ENCODE data around the gene CHRNA1.

- TF ChIP-seq RAD21 (conservative IDR thresholded peaks at IDR 0.05) = no peak
- no peak for TF ChIP-seq EP300 (conservative IDR thresholded peaks at IDR 0.05; ENCODE audit: poor library complexity, severe bottlenecking)
- no peak for TF ChIP-seq CTCF (IDR thresholded peaks at IDR 0.05; ENCODE audit: poor library complexity, severe bottlenecking)
- TF ChIP-seq POLR2AphosphoS5 (IDR thresholded peaks at IDR 0.05) = no peak
- no peak for TF ChIP-seq REST (IDR thresholded peaks at IDR 0.05; ENCODE audit: borderline replicate concordance)
- no peak for TF ChIP-seq EZH2 (IDR thresholded peaks at IDR 0.05; ENCODE audit: borderline replicate concordance, insufficient read depth, low read length, poor library complexity, severe bottlenecking)
Observed at GRCh38 chr2:174704642-174705041, 59.6 kb downstream of the CHRNA1 start.

Data from neural cell (in vitro differentiated cells).